Neural cell (in vitro differentiated cells): ENCODE results near the gene GEMIN5. TPM values are rescaled to one million over a fixed set of nuclear protein-coding genes. Genes with fewer than 3 reads are reported as not detected.

ENCODE experiments used
- H2AFZ ChIP-seq: fragments of 200-600, 300-800 bp; sonication (generic), shearing (Covaris generic); 2 replicates; pipeline ENCODE4 v1.6.0; 2014; ENCODE audit warnings: low read depth, mild to moderate bottlenecking, antibody characterized with exemption, low read length, moderate library complexity
- H3F3A ChIP-seq: fragments of 200-600 bp; shearing (Covaris generic); 2 replicates; pipeline ENCODE4 v1.6.1; 2016; ENCODE audit warnings: mild to moderate bottlenecking, moderate library complexity, mixed read lengths, antibody characterized with exemption, low read length; ENCODE audit not compliant: insufficient read depth, poor library complexity, severe bottlenecking
- H3K27ac ChIP-seq: fragments of 200-600, 300-800 bp; sonication (generic), shearing (Covaris generic); 2 replicates; pipeline ENCODE4 v1.5.1; 2014; ENCODE audit warnings: mild to moderate bottlenecking, low read length, moderate library complexity
- H3K27me3 ChIP-seq: fragments of 300-800, 200-600 bp; sonication (generic), shearing (Covaris generic); 2 replicates; pipeline ENCODE4 v1.6.0; 2014; ENCODE audit warnings: mild to moderate bottlenecking, low read depth, low read length, moderate library complexity; ENCODE audit not compliant: insufficient read depth
- H3K36me3 ChIP-seq: fragments of 300-800, 200-600 bp; sonication (generic), shearing (Covaris generic); 2 replicates; pipeline ENCODE4 v1.5.1; 2014; ENCODE audit warnings: mild to moderate bottlenecking, antibody characterized with exemption, low read length, moderate library complexity; ENCODE audit not compliant: insufficient read depth
- H3K4me2 ChIP-seq: fragments of 300-800, 200-600 bp; sonication (generic), shearing (Covaris generic); 2 replicates; pipeline ENCODE4 v1.6.0; 2014; ENCODE audit warnings: mild to moderate bottlenecking, low read length
- H3K4me3 ChIP-seq: fragments of 300-800, 200-600 bp; sonication (generic), shearing (Covaris generic); 2 replicates; pipeline ENCODE4 v1.5.1; 2014; ENCODE audit warnings: mild to moderate bottlenecking, low read length, moderate library complexity
- H3K79me2 ChIP-seq: fragments of 200-600 bp; shearing (Covaris generic); replicated peaks from 2 replicates; pipeline ENCODE4 v1.6.0; 2014; ENCODE audit warnings: mild to moderate bottlenecking, low read length, moderate library complexity; ENCODE audit not compliant: insufficient read depth
- H3K9ac ChIP-seq: fragments of 300-800, 200-600 bp; sonication (generic), shearing (Covaris generic); 2 replicates; pipeline ENCODE4 v1.6.1; 2016; ENCODE audit warnings: mild to moderate bottlenecking, low read length, mixed read lengths
- H3K9me2 ChIP-seq: fragments of 200-600 bp; shearing (Covaris generic); 2 replicates; pipeline ENCODE4 v1.6.1; 2016; ENCODE audit warnings: mild to moderate bottlenecking, low read length, mixed read lengths; ENCODE audit not compliant: insufficient read depth
- H3K9me3 ChIP-seq: fragments of 200-600, 300-800 bp; sonication (generic), shearing (Covaris generic); 2 replicates; pipeline ENCODE4 v1.6.1; 2016; ENCODE audit warnings: mild to moderate bottlenecking, mixed run types, low read length, moderate library complexity, mixed read lengths
- H4K20me1 ChIP-seq: fragments of 200-600 bp; shearing (Covaris generic); 2 replicates; pipeline ENCODE4 v1.6.1; 2016; ENCODE audit warnings: mild to moderate bottlenecking, mixed run types; ENCODE audit not compliant: insufficient read depth
- CTCF ChIP-seq: fragments of 450-650 bp; IDR thresholded peaks from 2 replicates; pipeline ENCODE4 v1.5.1; 2014; ENCODE audit warnings: antibody characterized with exemption, mild to moderate bottlenecking, moderate library complexity; ENCODE audit not compliant: poor library complexity, severe bottlenecking
- EP300 ChIP-seq: fragments of 450-650 bp; conservative IDR thresholded peaks from 2 replicates; pipeline ENCODE4 v1.6.1; 2014; ENCODE audit warnings: antibody characterized with exemption, mild to moderate bottlenecking, moderate library complexity; ENCODE audit not compliant: poor library complexity, severe bottlenecking
- EZH2 ChIP-seq: fragments of 200-600, 300-800 bp; shearing (Covaris generic), sonication (generic); IDR thresholded peaks from 2 replicates; pipeline ENCODE4 v1.6.1; 2014; ENCODE audit warnings: antibody characterized with exemption, low read length, borderline replicate concordance, mild to moderate bottlenecking; ENCODE audit not compliant: insufficient read depth, poor library complexity, severe bottlenecking
- MXI1 ChIP-seq: fragments of 450-650 bp; conservative IDR thresholded peaks from 2 replicates; pipeline ENCODE4 v1.6.1; 2014; ENCODE audit warnings: antibody characterized with exemption, mild to moderate bottlenecking; ENCODE audit not compliant: poor library complexity, severe bottlenecking
- POLR2AphosphoS5 ChIP-seq: IDR thresholded peaks from 2 replicates; pipeline ENCODE4 v1.6.1; 2012
- RAD21 ChIP-seq: fragments of 450-650 bp; conservative IDR thresholded peaks from 2 replicates; pipeline ENCODE4 v1.6.1; 2014; ENCODE audit warnings: antibody characterized with exemption, mild to moderate bottlenecking, moderate library complexity
- REST ChIP-seq: IDR thresholded peaks from 2 replicates; pipeline ENCODE4 v1.6.1; 2012; ENCODE audit warnings: borderline replicate concordance
- SMC3 ChIP-seq: fragments of 450-650 bp; conservative IDR thresholded peaks from 2 replicates; pipeline ENCODE4 v1.6.1; 2014; ENCODE audit warnings: antibody characterized with exemption, mild to moderate bottlenecking, moderate library complexity; ENCODE audit not compliant: poor library complexity
- TAF1 ChIP-seq: IDR thresholded peaks from 2 replicates; pipeline ENCODE4 v1.6.1; 2012; ENCODE audit warnings: low read depth
- polyA plus RNA-seq: library from polyadenylated mRNA; depleted of rRNA; stranded (reverse); fragments of >200 nt; gene quantifications from 2 replicates; pipeline ENCODE4 v1.2.3, GENCODE V29; 2014

Gene GEMIN5
- polyA plus RNA-seq, 1 donor from 2014 or later = 13.0 TPM

- Histone ChIP-seq H3K79me2 (no peaks in the 10 kb centered on the region), H2AFZ (no peak overlapping the region), H3K9me3 (no peaks in the 10 kb centered on the region), H3K4me3 (no peak overlapping the region), H3K27ac (no peak overlapping the region), H3K4me2 (no peak overlapping the region), H3F3A (no peaks in the 10 kb centered on the region), H3K27me3 (no peaks in the 10 kb centered on the region), H3K36me3 (no peaks in the 10 kb centered on the region), H3K9me2 (no peaks in the 10 kb centered on the region), H3K9ac (no peak overlapping the region), H4K20me1 (no peaks in the 10 kb centered on the region)
- TF ChIP-seq CTCF (no peak), RAD21 (no peak), MXI1 (no peak), EZH2 (no peak), SMC3 (no peak), POLR2AphosphoS5 (no peak), EP300 (no peak), TAF1 (no peak), REST (no peak)
Observed at GRCh38 chr5:154893381-154893780, 44.6 kb downstream of the GEMIN5 start.

GRCh38 chr5:154892369-154892771 is 45.6 kb downstream of the GEMIN5 start:
- Histone ChIP-seq H3K9me2 (no peaks in the 10 kb centered on the region), H3F3A (no peaks in the 10 kb centered on the region), H3K79me2 (no peaks in the 10 kb centered on the region), H3K9ac (no peak overlapping the region), H4K20me1 (no peaks in the 10 kb centered on the region), H2AFZ (no peak overlapping the region), H3K9me3 (no peaks in the 10 kb centered on the region), H3K27me3 (no peaks in the 10 kb centered on the region), H3K36me3 (no peaks in the 10 kb centered on the region), H3K27ac (no peak overlapping the region), H3K4me3 (no peak overlapping the region), H3K4me2 (no peak overlapping the region)
- TF ChIP-seq POLR2AphosphoS5 = no peak
- TF ChIP-seq EZH2 = no peak
- no peak for TF ChIP-seq TAF1
- no peak for TF ChIP-seq CTCF
- no peak for TF ChIP-seq SMC3
- TF ChIP-seq REST = no peak
- no peak for TF ChIP-seq MXI1
- TF ChIP-seq EP300 = no peak
- TF ChIP-seq RAD21 = no peak
